Heart right ventricle (tissue), 16 donors: ENCODE results near the gene CD2. TPM values are rescaled to one million over a fixed set of nuclear protein-coding genes. Genes with fewer than 3 reads are reported as not detected.

Source experiments
- ATAC-seq, 8 donors: fragments of 200-7000 bp; cut with Tn5 transposase; one replicate each; pipeline ENCODE4 v1.9.1; 2020; ENCODE audit warnings: mild to moderate bottlenecking in 8 of 8, moderate library complexity in 8 of 8, moderate number of reproducible peaks in 1 of 8
- DNase-seq, 2 donors: peaks; one replicate each; pipeline ENCODE4 v3.0.0-alpha.2; 2020
- H3K27ac ChIP-seq, 10 donors: fragments of 200-600 bp; sonication (generic) in 2 of 10; one replicate each; pipeline versions ENCODE4 v1.5.0 to v1.8.0; 2020 to 2022; ENCODE audit warnings: mild to moderate bottlenecking in 3 of 10
- H3K27me3 ChIP-seq, 7 donors: fragments of 200-600 bp; one replicate each; pipeline ENCODE4 v1.8.0; 2021 to 2022; ENCODE audit warnings: mild to moderate bottlenecking in 2 of 7
- H3K36me3 ChIP-seq, 9 donors: fragments of 200-600 bp; sonication (generic) in 1 of 9; one replicate each; pipeline versions ENCODE4 v1.5.0 to v1.8.0; 2020 to 2022; ENCODE audit warnings: mild to moderate bottlenecking in 2 of 9
- H3K4me1 ChIP-seq, 9 donors: fragments of 200-600 bp; sonication (generic) in 1 of 9; one replicate each; pipeline versions ENCODE4 v1.5.0 to v1.8.0; 2020 to 2022; ENCODE audit warnings: mild to moderate bottlenecking in 4 of 9
- H3K4me3 ChIP-seq, 10 donors: fragments of 200-600 bp; sonication (generic) in 2 of 10; one replicate each; pipeline versions ENCODE4 v1.5.0 to v1.8.0; 2020 to 2022; ENCODE audit warnings: mild to moderate bottlenecking in 7 of 10, moderate library complexity in 2 of 10
- H3K9me3 ChIP-seq, 11 donors: fragments of 200-600 bp in 10 of 11; sonication (generic) in 2 of 11; one replicate each; pipeline versions ENCODE4 v1.5.0 to v1.8.0; 2013 to 2022; ENCODE audit warnings: mild to moderate bottlenecking in 2 of 11, control low read depth in 1 of 11, moderate library complexity in 1 of 11
- CTCF ChIP-seq, 9 donors: fragments of 200-600 bp; sonication (generic) in 2 of 9; IDR thresholded peaks; one replicate each; pipeline versions ENCODE4 v1.5.0 to v1.8.0; 2021 to 2022; ENCODE audit warnings: antibody characterized with exemption in 9 of 9, mild to moderate bottlenecking in 5 of 9, moderate library complexity in 1 of 9
- WGBS, 2 donors: extraction: QIAGEN DNeasy Blood & Tissue Kit; methylation state at CpG; one replicate each; pipeline ENCODE4 v1.1.7; 2013; ENCODE audit warnings: inconsistent platforms in 1 of 2; 5-methylcytosine and 5-hydroxymethylcytosine counted together
- intact Hi-C, 10 donors: fragments of 100-400 bp; cut with DNase I; formaldehyde crosslinking; loops; one replicate each; pipeline versions ENCODE4 v1.11.1 to v1.14.2; 2022
- polyA plus RNA-seq, 2 donors: library from polyadenylated mRNA; stranded (reverse); fragments of 200-250 nt; gene quantifications; one replicate each; pipeline ENCODE4 v1.2.3, GENCODE V29; 2013
- total RNA-seq, 10 donors: library from RNA; stranded (reverse); fragmentation: NEBNext Ultra II Directional in 3 of 10; extraction: Animal tissue kit (Norgen Biotek cat#: 25700) in 3 of 10; gene quantifications; one replicate each; pipeline versions ENCODE4 v1.2.1 to v1.2.4, GENCODE V29; 2021 to 2023
- donor health status: Arrhythmogenic right ventricular cardiomyopathy.
- donor health status: ischemic (EF 13 %, LVEDD 7.1; RV severe dilation, severe dysfunction).
- donor health status: healthy with polysubstance abuse.
- donor health status: DM: no; HTN: yes; CAD: no.
- donor health status: DM: no; HTN: no; CAD: no.
- donor health status: ischemic (EF 25% LVEDD 6.9; RV normal size, moderate dysfunction).
- donor health status: ischemic (EF 25% LVEDD 5.7; RV mildly dilated, moderate dysfunction).
- donor health status: healthy.
- donor health status: DM: yes; HTN: yes; CAD: no.
- donor health status: Ischemic cardiomyopathy.
- donor health status: ischemic (EF 35%, LVEDD 5.7; RV mildly dilated, moderate dysfunction).
- donor health status: nonischemic (EF 11% LVEDD 7.7; RV severe dilation, severe dysfunction).
- donor health status: DM: yes; HTN: yes; CAD: no.
- donor health status: PGD.
- donor health status: ischemic (EF 29% LVEDD 5.4; RV normal size, mild dysfunction).
- donor health status: nonischemic (EF 23%, LVEDD 6.1; RV moderate dilation, normal function).

Gene CD2
- total and polyA plus RNA-seq, 12 donors: 0.20 to 6.5 (median 1.0) TPM; not detected in 3

- Histone ChIP-seq H3K4me3 (no peak overlapping the region), H3K27me3 (peaks cover 0 to 3% (median 0%) of the 10 kb centered on the region in 7 donors)
Observed at GRCh38 chr1:116713474-116713873, 40.8 kb upstream of the CD2 start.

GRCh38 chr1:116716391-116716790 lies 37.8 kb upstream of the CD2 start:
- WGBS, 2 donors: 80 to 84% methylated on average over 3 of the region's 3 CpGs
- Histone ChIP-seq H3K36me3 (no peaks in the 10 kb centered on the region), H3K9me3 (no peaks in the 10 kb centered on the region), H3K4me3 (no peak overlapping the region), H3K27me3 (peaks cover 0 to 3% (median 0%) of the 10 kb centered on the region in 7 donors), H3K4me1 (no peaks in the 10 kb centered on the region), H3K27ac (no peak overlapping the region)
- ATAC-seq: no peak
- intact Hi-C loops: no loop called here
- no peak for DNase-seq
- TF ChIP-seq CTCF (IDR thresholded peaks at IDR 0.05): no peak

More at GRCh38 chr1:116713474-116713873, 40.8 kb upstream of the CD2 start:
- Histone ChIP-seq H3K27ac (no peak overlapping the region), H3K36me3 (no peaks in the 10 kb centered on the region), H3K4me1 (peaks cover 0 to 5% (median 0%) of the 10 kb centered on the region in 9 donors), H3K9me3 (no peaks in the 10 kb centered on the region)
- DNase-seq (no peak), ATAC-seq (no peak)
- 82 to 93% methylated on average over 3 of the region's 3 CpGs for WGBS, 2 donors
- no peak for TF ChIP-seq CTCF (IDR thresholded peaks at IDR 0.05)
- intact Hi-C loops: no loop called here

- no peak overlapping the region for H3K4me3 ChIP-seq
- ATAC-seq (no peak), DNase-seq (no peak)
- no peaks in the 10 kb centered on the region for H3K4me1 ChIP-seq
- H3K27ac ChIP-seq: no peak overlapping the region
- WGBS, 2 donors: 88 to 89% methylated on average over 3 of the region's 3 CpGs
- H3K27me3 ChIP-seq: peaks cover 0 to 3% (median 0%) of the 10 kb centered on the region in 7 donors
- TF ChIP-seq CTCF (IDR thresholded peaks at IDR 0.05): no peak
- no peaks in the 10 kb centered on the region for H3K9me3 ChIP-seq
- no peaks in the 10 kb centered on the region for H3K36me3 ChIP-seq
- intact Hi-C loops: no loop called here
Observed at GRCh38 chr1:116717318-116717717, 36.9 kb upstream of the CD2 start.

- Histone ChIP-seq H3K27ac (no peak overlapping the region), H3K36me3 (no peaks in the 10 kb centered on the region), H3K9me3 (no peaks in the 10 kb centered on the region), H3K4me3 (no peak overlapping the region), H3K27me3 (peaks cover 0 to 3% (median 0%) of the 10 kb centered on the region in 7 donors), H3K4me1 (no peaks in the 10 kb centered on the region)
- 92 to 98% methylated on average over 4 of the region's 4 CpGs for WGBS, 2 donors
- DNase-seq (no peak), ATAC-seq (no peak)
- intact Hi-C loops: no loop called here
- no peak for TF ChIP-seq CTCF (IDR thresholded peaks at IDR 0.05)
Observed at GRCh38 chr1:116720364-116721038, 33.7 kb upstream of the CD2 start.
